Measurements from ENCODE around the gene ADAMTS15.

DNA sequence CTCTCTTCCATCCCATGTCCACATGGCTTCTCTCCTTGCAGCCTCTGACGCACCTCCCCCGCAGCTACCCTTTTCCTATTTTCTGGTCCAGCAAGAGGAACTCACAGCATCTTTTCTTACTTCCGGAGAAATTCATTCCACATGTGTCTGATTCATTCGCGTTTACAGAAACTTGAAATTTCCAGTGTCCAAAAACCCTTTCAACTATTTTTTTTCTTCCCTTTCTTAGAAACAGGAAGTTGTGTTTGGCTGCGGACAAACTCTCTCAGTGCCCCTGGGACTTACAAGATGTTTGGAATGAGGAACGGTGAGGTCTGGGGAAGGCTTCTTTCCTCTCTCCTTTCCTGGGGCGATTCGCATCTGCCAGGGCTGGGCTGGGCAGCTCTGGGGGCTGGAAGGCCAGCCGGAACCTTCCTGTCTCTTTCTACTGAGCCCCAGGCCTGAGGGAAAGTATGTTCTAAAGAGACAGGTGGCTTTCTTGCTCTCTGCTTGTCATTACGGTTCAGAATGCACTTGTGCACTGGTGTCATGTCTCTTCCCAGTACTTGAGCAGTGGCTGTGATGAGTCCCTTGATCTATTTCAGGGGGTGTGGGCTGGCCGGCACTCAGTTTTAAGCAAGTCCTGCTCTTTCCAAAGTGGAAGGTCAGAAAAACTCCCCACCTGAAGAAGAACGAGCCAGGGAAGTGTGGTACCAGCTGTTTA, 47.5 kb upstream of the ADAMTS15 start:
- no peak for TF ChIP-seq CTCF (IDR thresholded peaks at IDR 0.05)
- TF ChIP-seq POLR2A (IDR thresholded peaks at IDR 0.05), result no peak
- no peak for TF ChIP-seq EP300 (IDR thresholded peaks at IDR 0.05)
